ENCODE data around the gene CXCL12. TPM values are rescaled to one million over a fixed set of nuclear protein-coding genes. Genes with fewer than 3 reads are reported as not detected.

The CXCL12 gene
- total RNA-seq, 1 donor from 2014 or later: not detected

DNA sequence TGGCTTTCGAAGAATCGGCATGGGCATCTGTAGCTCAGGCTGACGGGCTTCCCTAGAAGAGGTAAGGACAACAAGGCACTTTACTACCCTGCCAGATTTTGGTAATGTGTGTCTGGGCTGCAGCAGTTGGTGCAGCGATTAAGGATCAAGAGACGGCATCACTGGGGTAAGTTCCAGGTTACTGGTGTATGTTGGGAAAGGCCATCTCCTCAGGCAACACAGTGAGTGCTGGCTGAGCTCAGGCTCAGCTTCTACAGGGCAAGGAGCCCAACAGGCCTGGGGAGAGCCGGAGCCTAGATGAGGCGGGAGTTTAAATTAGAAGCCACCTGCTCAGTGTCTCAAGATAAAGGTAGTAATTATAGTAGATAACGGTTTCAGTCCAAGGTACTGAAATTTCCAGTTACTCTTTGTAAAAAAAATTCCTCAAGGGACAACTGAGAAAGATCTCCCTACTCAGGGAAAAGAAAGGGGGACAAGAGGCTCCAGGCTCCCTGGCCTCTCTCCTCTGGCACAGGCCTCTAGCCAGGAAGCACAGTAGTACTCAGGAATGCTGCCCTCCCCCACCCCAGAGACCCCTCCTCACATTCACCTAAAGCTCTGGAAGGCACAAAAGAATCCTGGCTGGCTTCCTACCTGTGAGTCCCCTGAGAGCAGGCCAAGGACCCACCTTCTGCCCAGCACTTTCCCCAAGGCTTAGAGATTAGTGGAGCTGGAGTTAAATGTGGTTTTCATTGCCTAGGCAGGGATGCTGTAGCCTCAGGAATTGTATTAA, 3.9 kb downstream of the CXCL12 start:
- Mint-ChIP-seq H3K27ac (no peak overlapping the region), H3K36me3 (ENCODE audit: low read depth) (no peaks in the 10 kb centered on the region), H3K4me3 (no peak overlapping the region), H3K27me3 (peaks cover 19% of the 10 kb centered on the region), H3K9me3 (no peaks in the 10 kb centered on the region), H3K4me1 (peaks cover 7% of the 10 kb centered on the region)
- no peak for ATAC-seq (ENCODE audit: low read depth)
- ChIA-PET POLR2A (no interaction called here), CTCF (no interaction called here)
- intact Hi-C loops (cut with micrococcal nuclease): no loop called here
- DNase-seq: no peak
- TF ChIP-seq, protein P1, sequence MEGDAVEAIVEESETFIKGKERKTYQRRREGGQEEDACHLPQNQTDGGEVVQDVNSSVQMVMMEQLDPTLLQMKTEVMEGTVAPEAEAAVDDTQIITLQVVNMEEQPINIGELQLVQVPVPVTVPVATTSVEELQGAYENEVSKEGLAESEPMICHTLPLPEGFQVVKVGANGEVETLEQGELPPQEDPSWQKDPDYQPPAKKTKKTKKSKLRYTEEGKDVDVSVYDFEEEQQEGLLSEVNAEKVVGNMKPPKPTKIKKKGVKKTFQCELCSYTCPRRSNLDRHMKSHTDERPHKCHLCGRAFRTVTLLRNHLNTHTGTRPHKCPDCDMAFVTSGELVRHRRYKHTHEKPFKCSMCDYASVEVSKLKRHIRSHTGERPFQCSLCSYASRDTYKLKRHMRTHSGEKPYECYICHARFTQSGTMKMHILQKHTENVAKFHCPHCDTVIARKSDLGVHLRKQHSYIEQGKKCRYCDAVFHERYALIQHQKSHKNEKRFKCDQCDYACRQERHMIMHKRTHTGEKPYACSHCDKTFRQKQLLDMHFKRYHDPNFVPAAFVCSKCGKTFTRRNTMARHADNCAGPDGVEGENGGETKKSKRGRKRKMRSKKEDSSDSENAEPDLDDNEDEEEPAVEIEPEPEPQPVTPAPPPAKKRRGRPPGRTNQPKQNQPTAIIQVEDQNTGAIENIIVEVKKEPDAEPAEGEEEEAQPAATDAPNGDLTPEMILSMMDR (IDR thresholded peaks at IDR 0.05): no peak

DNA sequence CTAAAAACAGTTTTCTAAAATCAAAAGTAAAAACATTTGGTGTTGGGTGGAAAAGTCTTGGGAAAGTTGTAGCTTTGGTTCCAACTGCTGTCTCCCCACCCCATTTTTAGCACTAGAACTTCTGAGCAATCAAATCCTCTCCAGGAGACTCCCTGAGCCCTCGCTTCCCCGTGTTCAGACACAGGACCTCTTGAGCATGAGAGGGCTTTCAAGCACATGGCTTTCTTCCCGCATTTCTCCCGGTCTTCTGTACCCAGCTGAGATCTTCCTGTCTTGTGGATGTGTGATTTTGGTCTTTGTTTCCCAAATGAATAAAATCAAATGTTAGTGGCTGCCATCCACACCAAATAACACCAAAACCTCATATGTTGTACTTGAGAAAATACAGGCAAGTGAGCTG, 5.0 kb downstream of the CXCL12 start:
- ATAC-seq (ENCODE audit: low read depth) (no peak), DNase-seq (no peak)
- CTCF ChIA-PET: no interaction called here
- Mint-ChIP-seq H3K4me3 (no peak overlapping the region), H3K27me3 (peaks cover 16% of the 10 kb centered on the region), H3K36me3 (ENCODE audit: low read depth) (no peaks in the 10 kb centered on the region), H3K9me3 (no peaks in the 10 kb centered on the region), H3K4me1 (peaks cover 3% of the 10 kb centered on the region), H3K27ac (no peak overlapping the region)
- POLR2A ChIA-PET: no interaction called here
- TF ChIP-seq, protein P1 (IDR thresholded peaks at IDR 0.05): no peak
- intact Hi-C loops (cut with micrococcal nuclease): no loop called here

DNA sequence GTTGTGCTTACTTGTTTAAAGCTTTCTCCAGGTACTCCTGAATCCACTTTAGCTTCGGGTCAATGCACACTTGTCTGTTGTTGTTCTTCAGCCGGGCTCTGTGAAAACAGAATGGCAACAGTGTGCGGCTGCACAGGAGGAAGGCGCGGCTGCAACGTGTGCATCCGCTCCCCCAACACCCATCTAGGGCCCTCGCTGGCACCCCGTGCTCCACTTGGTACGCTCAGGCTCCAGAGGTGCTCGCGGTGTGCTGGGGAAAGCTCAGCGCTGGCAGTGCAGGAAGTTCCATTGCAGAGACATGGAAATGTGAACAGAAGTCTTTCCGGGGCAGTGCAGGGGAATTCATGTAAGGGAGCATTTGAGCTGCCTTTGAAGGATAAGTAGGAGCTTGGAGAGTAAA, 6.3 kb downstream of the CXCL12 start:
- ChIA-PET CTCF (no interaction called here), POLR2A (no interaction called here)
- H3K36me3 Mint-ChIP-seq (ENCODE audit: low read depth): no peaks in the 10 kb centered on the region
- ATAC-seq (ENCODE audit: low read depth): no peak
- DNase-seq: no peak
- H3K9me3 Mint-ChIP-seq: no peaks in the 10 kb centered on the region
- TF ChIP-seq, protein P1 (IDR thresholded peaks at IDR 0.05): no peak
- peaks cover 12% of the 10 kb centered on the region for H3K27me3 Mint-ChIP-seq
- H3K4me1 Mint-ChIP-seq: no peaks in the 10 kb centered on the region
- no peak overlapping the region for H3K4me3 Mint-ChIP-seq
- intact Hi-C loops (cut with micrococcal nuclease): no loop called here
- H3K27ac Mint-ChIP-seq: no peak overlapping the region

DNA sequence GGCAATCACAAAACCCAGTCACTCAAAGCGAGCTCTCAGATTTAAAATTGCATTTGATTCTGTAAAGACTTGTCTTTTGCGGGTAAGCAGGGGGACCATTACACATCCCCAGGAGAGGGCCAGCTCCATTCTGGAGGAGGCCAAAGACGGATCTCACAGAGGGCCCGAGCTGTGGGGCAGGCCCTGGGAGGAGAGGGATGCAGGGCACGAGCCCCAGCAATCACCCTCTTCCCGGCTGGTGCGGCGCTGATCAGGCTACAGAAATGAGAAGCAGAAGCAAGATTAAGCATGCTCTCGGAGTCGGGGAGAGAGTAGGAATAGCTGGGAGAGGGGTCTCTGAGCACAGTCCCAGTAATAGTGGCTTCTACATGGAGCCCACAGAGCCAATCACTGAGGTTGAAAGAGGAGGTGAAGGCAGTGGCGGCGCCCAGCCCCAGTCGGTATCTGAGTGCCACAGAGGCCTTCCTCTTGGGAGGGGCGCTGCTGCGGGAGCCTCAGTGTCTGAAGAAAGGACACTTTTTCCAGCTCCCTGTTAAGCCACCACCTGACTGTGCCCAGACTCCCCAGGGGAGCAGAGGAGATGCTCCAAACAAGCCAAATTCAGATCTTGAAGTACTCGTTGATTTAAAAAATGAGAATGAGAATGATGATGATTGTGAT, 7.1 kb downstream of the CXCL12 start:
- Mint-ChIP-seq H3K4me1 (no peaks in the 10 kb centered on the region), H3K27me3 (peaks cover 7% of the 10 kb centered on the region), H3K9me3 (no peaks in the 10 kb centered on the region), H3K36me3 (ENCODE audit: low read depth) (no peaks in the 10 kb centered on the region), H3K4me3 (no peak overlapping the region), H3K27ac (no peak overlapping the region)
- ATAC-seq (ENCODE audit: low read depth): no peak
- ChIA-PET POLR2A (no interaction called here), CTCF (no interaction called here)
- no peak for DNase-seq
- TF ChIP-seq, protein P1 (IDR thresholded peaks at IDR 0.05): no peak
- intact Hi-C loops (cut with micrococcal nuclease): no loop called here

DNA sequence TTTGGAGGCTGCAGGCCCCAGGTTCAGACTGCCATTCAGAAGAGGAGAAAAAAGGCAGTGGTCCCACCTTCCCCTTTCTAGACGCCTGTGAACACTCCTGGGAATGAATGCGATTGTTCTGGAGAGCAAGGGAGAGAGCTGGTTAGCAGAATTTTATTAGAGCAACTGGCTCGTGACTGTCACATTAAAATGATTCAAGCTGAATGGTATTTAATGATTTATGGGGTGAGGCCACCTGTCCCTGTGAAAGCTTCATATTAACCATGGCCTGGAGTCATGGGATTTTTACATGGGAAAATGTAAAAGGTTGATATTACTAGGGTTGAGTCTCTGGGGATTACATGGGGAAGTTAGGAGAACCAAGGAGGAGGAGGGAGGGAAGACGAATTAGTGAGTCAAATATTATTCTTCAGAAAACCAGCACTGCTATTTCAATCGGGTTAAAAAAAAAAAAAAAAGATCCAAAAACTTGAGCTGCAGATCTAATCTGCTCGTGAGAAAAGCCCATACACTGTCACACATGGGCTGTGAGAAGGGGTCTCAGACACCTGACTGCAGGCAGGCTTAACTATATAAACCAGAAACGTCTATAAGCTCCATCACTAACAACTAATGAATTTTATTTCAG, 8.3 kb downstream of the CXCL12 start:
- Mint-ChIP-seq H3K27me3 (peaks cover 3% of the 10 kb centered on the region), H3K4me1 (no peaks in the 10 kb centered on the region), H3K9me3 (no peaks in the 10 kb centered on the region), H3K36me3 (ENCODE audit: low read depth) (no peaks in the 10 kb centered on the region), H3K4me3 (no peak overlapping the region), H3K27ac (no peak overlapping the region)
- CTCF ChIA-PET: no interaction called here
- ATAC-seq (ENCODE audit: low read depth) (no peak), DNase-seq (no peak)
- POLR2A ChIA-PET: no interaction called here
- TF ChIP-seq, protein P1 (IDR thresholded peaks at IDR 0.05): no peak
- intact Hi-C loops (cut with micrococcal nuclease): no loop called here
